Measurements from ENCODE around the gene ITIH4. TPM values are rescaled to one million over a fixed set of nuclear protein-coding genes. Genes with fewer than 3 reads are reported as not detected.

ITIH4 gene
- total RNA-seq, 1 experiment from 2014 or later, result 1.5 TPM

DNA sequence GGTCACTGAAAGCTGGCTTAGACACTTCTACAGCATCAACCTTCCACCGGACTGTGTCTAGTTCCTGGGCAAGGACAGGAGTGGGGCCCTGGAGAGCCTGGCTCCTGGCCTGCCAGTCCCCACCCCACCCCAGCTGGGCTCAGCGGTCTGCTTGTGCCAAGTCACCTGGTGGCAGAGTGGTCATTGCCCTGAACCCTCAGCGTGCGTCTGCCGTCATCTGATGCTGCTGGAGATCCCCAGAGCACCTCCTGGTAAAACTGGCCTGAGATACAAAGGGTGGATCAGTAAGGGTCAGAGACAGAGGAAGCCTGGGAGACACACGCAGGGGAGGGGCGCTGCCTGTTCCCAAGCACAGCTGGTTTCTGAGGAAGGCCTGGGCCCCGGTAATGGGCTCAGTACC lies 16.7 kb downstream of the ITIH4 start:
- ATAC-seq (no peak), DNase-seq (ENCODE audit: low read depth, low spot score) (no peak)
- no peak overlapping the region for H3K4me3 ChIP-seq (ENCODE audit: low read depth in 2 of 2, low read length in 2 of 2)
- no peaks in the 10 kb centered on the region for H3K9me3 ChIP-seq (ENCODE audit: control insufficient read depth, insufficient read depth, low read depth, low read length)
- in situ Hi-C loops (cut with HindIII; ENCODE audit: low pct_unique_long_range_greater_than_20kb, low sequenced_read_pairs), result no loop called here
- intact Hi-C loops (cut with micrococcal nuclease; ENCODE audit: unreplicated experiment), result no loop called here
- no peak overlapping the region for H3K27ac ChIP-seq (ENCODE audit: low read length)
- no peaks in the 10 kb centered on the region for H3K36me3 ChIP-seq (ENCODE audit: control insufficient read depth, insufficient read depth, low read length)
- BruUV-seq (replicated peaks), result no TSS peak
- ChIA-PET CTCF (no interaction called here), POLR2A (no interaction called here)
- TF ChIP-seq, protein P1, sequence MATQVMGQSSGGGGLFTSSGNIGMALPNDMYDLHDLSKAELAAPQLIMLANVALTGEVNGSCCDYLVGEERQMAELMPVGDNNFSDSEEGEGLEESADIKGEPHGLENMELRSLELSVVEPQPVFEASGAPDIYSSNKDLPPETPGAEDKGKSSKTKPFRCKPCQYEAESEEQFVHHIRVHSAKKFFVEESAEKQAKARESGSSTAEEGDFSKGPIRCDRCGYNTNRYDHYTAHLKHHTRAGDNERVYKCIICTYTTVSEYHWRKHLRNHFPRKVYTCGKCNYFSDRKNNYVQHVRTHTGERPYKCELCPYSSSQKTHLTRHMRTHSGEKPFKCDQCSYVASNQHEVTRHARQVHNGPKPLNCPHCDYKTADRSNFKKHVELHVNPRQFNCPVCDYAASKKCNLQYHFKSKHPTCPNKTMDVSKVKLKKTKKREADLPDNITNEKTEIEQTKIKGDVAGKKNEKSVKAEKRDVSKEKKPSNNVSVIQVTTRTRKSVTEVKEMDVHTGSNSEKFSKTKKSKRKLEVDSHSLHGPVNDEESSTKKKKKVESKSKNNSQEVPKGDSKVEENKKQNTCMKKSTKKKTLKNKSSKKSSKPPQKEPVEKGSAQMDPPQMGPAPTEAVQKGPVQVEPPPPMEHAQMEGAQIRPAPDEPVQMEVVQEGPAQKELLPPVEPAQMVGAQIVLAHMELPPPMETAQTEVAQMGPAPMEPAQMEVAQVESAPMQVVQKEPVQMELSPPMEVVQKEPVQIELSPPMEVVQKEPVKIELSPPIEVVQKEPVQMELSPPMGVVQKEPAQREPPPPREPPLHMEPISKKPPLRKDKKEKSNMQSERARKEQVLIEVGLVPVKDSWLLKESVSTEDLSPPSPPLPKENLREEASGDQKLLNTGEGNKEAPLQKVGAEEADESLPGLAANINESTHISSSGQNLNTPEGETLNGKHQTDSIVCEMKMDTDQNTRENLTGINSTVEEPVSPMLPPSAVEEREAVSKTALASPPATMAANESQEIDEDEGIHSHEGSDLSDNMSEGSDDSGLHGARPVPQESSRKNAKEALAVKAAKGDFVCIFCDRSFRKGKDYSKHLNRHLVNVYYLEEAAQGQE (IDR thresholded peaks at IDR 0.05; ENCODE audit: insufficient read depth in 1 of 2, low read depth in 2 of 2, low read length in 1 of 2), result no peak
- TF ChIP-seq SIN3A (IDR thresholded peaks at IDR 0.05; ENCODE audit: borderline replicate concordance, insufficient read depth, low read depth, low read length) (no peak), POLR2AphosphoS5 (IDR thresholded peaks at IDR 0.05; ENCODE audit: low read depth, low read length) (no peak), TCF7L2 (IDR thresholded peaks at IDR 0.05; ENCODE audit: low read depth, low read length) (no peak)
- TF ChIP-seq, protein P2, sequence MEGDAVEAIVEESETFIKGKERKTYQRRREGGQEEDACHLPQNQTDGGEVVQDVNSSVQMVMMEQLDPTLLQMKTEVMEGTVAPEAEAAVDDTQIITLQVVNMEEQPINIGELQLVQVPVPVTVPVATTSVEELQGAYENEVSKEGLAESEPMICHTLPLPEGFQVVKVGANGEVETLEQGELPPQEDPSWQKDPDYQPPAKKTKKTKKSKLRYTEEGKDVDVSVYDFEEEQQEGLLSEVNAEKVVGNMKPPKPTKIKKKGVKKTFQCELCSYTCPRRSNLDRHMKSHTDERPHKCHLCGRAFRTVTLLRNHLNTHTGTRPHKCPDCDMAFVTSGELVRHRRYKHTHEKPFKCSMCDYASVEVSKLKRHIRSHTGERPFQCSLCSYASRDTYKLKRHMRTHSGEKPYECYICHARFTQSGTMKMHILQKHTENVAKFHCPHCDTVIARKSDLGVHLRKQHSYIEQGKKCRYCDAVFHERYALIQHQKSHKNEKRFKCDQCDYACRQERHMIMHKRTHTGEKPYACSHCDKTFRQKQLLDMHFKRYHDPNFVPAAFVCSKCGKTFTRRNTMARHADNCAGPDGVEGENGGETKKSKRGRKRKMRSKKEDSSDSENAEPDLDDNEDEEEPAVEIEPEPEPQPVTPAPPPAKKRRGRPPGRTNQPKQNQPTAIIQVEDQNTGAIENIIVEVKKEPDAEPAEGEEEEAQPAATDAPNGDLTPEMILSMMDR (IDR thresholded peaks at IDR 0.05), result no peak
- H3K27me3 ChIP-seq (ENCODE audit: control insufficient read depth, insufficient read depth, low read length), result no peaks in the 10 kb centered on the region
- H3K4me1 ChIP-seq (ENCODE audit: control insufficient read depth, insufficient read depth, low read length), result no peaks in the 10 kb centered on the region

DNA sequence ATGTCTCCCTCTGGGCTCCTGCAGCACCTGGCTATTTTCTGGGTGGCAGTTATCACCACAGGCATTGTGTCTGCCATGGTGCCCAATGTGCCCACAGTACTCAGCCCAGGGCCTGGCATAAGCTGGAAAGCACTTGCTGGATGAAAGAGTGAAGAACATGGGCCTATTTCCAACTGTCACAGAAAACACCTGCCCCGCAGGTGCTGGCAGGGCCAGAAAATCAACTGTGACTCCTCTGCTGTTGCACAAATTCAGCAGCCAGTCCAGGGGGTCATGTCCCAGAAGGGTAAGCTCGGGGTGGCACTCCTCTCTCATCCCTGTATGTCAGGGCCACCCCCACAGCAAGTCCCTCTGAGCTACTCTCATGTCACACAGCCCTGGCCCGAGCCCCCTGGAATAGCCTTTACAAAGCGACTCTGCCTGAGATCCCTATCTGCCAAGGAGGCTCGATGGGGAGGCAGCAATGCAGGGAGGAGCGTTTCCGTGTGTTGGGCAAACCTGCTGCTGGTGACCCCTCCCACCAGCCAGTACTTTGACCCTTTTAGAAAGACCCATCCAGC lies 18.9 kb downstream of the ITIH4 start:
- no peak for ATAC-seq
- intact Hi-C loops (cut with micrococcal nuclease; ENCODE audit: unreplicated experiment), result no loop called here
- Histone ChIP-seq H3K4me1 (ENCODE audit: control insufficient read depth, insufficient read depth, low read length) (no peaks in the 10 kb centered on the region), H3K9me3 (ENCODE audit: control insufficient read depth, insufficient read depth, low read depth, low read length) (no peaks in the 10 kb centered on the region), H3K27ac (ENCODE audit: low read length) (no peak overlapping the region), H3K36me3 (ENCODE audit: control insufficient read depth, insufficient read depth, low read length) (no peaks in the 10 kb centered on the region), H3K4me3 (ENCODE audit: low read depth in 2 of 2, low read length in 2 of 2) (no peak overlapping the region), H3K27me3 (ENCODE audit: control insufficient read depth, insufficient read depth, low read length) (no peaks in the 10 kb centered on the region)
- POLR2A ChIA-PET, result interaction anchor here (0.6 kb wide), 1 partner anchor 332 kb away, joined by 4 read pairs; no protein-coding TSS in a partner anchor
- no peak for DNase-seq (ENCODE audit: low read depth, low spot score)
- TF ChIP-seq POLR2AphosphoS5 (IDR thresholded peaks at IDR 0.05; ENCODE audit: low read depth, low read length) (no peak), SIN3A (IDR thresholded peaks at IDR 0.05; ENCODE audit: borderline replicate concordance, insufficient read depth, low read depth, low read length) (no peak), TCF7L2 (IDR thresholded peaks at IDR 0.05; ENCODE audit: low read depth, low read length) (no peak)
- TF ChIP-seq, protein P2 (IDR thresholded peaks at IDR 0.05), result no peak
- TF ChIP-seq, protein P1 (IDR thresholded peaks at IDR 0.05; ENCODE audit: insufficient read depth in 1 of 2, low read depth in 2 of 2, low read length in 1 of 2), result no peak
- in situ Hi-C loops (cut with HindIII; ENCODE audit: low pct_unique_long_range_greater_than_20kb, low sequenced_read_pairs), result no loop called here
- no TSS peak for BruUV-seq (replicated peaks)
- CTCF ChIA-PET, result no interaction called here
